Mammary epithelial cell (primary cell): ENCODE results near the gene TRIM2.

Source experiments
- CTCF ChIP-seq, 2 donors: IDR thresholded peaks in 1 of 2; conservative IDR thresholded peaks in 1 of 2; 2 replicates each; pipeline ENCODE4 v1.5.1; 2011 to 2012; ENCODE audit warnings: inconsistent platforms in 2 of 2, low read length in 2 of 2, mild to moderate bottlenecking in 2 of 2, control low read depth in 1 of 2, low read depth in 1 of 2; ENCODE audit not compliant: insufficient read depth in 1 of 2; ENCODE audit errors: extremely low read depth in 1 of 2
- EZH2 ChIP-seq: IDR thresholded peaks from 2 replicates; pipeline ENCODE4 v1.6.1; 2012; ENCODE audit warnings: low read length, inconsistent platforms, borderline replicate concordance

GRCh38 chr4:153367092-153367491, 162.8 kb downstream of the TRIM2 start:
- TF ChIP-seq CTCF (conservative IDR thresholded peaks at IDR 0.05 in 1 of 2, IDR thresholded peaks at IDR 0.05 in 1 of 2; ENCODE audit: extremely low read depth in 1 of 2, insufficient read depth in 1 of 2, low read depth in 1 of 2, low read length in 2 of 2) (no peak), EZH2 (no peak)
